ENCODE data around the gene ARRDC1.
"Not testable (repeated sequence)": the region's sequence is repeated elsewhere in the genome, so short reads cannot be mapped to it uniquely, and the experiment has no call there.

Gene ARRDC1

GRCh38 chr9:137613259-137613658 lies 7.8 kb downstream of the ARRDC1 start:
- DNase-seq (ENCODE audit: low read depth in 2 of 2), result no peak

DNA sequence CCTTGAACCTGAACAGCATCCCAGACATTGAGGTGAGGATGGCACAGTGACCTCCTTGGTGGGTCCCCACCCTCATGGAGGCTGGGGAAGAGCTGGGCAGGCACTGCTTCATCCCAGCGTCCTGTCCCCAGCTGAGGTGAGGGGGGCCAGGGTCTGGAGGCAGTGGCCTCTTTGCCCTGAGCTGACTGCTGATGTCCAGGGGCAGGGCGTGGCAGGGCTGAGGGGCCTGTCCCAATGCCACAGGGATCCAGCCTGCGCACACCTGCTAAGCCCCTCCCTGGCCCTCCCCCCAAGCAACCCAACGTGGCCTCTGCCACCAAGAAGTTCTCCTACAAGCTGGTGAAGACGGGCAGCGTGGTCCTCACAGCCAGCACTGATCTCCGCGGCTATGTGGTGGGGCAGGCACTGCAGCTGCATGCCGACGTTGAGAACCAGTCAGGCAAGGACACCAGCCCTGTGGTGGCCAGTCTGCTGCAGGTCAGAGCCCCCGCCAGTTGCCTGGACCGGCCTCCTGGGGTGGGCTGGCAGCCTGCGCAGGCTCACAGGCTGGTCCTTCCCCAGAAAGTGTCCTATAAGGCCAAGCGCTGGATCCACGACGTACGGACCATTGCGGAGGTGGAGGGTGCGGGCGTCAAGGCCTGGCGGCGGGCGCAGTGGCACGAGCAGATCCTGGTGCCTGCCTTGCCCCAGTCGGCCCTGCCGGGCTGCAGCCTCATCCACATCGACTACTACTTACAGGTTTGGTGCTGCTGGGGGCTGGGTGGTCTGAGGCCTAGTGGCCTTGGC lies 8.4 kb downstream of the ARRDC1 start:
- no peak for DNase-seq (ENCODE audit: low read depth in 2 of 2)

GRCh38 chr9:137614631-137615386 lies 9.3 kb downstream of the ARRDC1 start:
- no peak for DNase-seq (ENCODE audit: low read depth in 2 of 2)

- DNase-seq (ENCODE audit: low read depth in 2 of 2), result no peak
These were observed 9.9 kb downstream of the ARRDC1 start for GRCh38 chr9:137615387-137615871.

DNA sequence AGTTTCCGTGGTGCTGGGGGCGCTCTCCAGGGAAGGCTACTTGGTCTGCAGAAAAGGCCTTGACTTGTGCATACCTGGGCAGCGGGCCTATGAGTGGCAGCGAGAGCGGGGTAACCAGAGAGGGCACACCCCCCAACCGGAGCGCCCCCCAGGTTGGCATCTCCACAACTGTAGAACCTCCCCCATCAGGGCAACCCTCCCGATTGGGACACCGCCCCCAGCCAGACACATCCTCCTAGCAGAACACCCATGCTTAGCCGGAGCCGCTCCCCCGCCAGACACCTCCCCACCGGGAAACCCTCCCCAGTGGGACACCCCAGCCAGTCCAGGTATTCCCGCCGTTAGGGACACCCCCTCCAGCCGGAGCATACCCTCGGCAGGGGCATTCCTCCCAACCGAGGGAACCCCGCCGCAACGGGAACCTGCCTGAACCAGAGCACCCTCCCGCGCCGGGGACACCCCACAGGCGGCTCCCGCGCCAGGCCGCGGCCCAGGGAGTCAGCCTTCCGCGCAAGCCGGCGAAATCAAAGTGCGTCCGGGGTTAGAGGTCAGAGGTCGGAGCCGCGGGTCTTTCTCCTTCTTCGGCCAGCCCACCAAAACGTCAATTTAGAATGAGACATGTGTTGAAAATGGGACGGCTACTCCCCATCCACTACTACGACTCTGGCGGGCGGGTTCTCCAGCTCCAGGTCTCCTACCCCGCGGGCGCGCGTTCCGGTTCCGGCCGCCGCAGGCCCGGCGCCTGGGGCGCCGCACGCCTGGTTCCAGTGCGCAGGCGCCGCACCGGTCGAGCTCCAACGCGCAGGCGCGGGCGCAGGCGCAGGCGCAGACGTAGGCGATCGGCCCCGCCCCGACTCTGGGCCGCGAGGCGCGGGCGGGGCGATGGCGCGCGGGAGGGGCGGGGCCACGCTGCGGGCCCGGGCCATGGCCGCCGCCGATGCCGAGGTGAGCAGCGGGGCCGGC lies 12.9 kb downstream of the ARRDC1 start, which contains the start of gene EHMT1:
TSS of gene EHMT1 (plus strand) at position 901 of the 963 bp plus-strand sequence. CDS start at position 925, 24 bp downstream.
- peak; percentile 81 to 87 for DNase-seq (ENCODE audit: low read depth in 2 of 2)

DNA sequence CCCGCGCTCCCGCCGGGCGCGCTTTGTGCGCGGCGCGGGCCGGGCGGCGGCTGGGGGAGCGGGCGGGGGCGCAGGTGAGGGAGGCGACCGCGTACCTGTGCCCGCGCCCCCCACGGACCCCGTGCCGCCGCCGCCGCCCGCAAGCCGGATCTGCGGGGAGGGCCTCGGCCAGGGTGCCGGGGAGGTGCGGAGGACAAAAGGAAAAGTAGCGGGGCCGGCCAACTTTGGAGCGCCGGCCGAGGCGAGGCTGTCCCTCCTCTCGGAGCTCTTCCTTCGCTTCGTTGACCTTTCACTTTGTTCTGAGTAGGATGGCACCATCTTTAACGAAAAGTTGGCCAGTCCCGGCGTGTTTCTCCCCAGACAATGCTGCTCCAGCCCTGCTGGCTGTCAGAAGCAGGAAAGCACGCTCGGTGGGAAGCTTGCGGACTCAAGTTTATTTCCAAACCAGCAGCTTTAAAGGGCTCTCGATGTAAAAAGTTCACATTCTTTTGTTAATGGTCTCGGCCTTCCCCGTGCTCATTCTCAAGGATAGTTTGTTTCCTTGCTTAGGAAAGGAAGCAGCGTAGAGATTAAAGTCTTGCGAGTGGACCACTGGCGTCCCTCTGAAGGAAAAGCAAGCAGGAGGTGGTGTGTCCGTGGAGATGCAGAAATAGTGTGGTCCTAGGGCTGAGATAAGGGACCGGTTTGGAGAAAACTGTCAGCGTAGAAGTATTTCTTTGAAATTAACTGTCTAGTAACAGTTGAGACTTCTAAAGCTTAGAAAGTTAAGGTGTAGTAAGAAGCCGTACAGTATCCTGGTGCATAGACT lies 14.0 kb downstream of the ARRDC1 start:
- DNase-seq (ENCODE audit: low read depth in 2 of 2), result no peak

GRCh38 chr9:137620048-137620405 lies 14.5 kb downstream of the ARRDC1 start:
- DNase-seq (ENCODE audit: low read depth in 2 of 2), result no peak

DNA sequence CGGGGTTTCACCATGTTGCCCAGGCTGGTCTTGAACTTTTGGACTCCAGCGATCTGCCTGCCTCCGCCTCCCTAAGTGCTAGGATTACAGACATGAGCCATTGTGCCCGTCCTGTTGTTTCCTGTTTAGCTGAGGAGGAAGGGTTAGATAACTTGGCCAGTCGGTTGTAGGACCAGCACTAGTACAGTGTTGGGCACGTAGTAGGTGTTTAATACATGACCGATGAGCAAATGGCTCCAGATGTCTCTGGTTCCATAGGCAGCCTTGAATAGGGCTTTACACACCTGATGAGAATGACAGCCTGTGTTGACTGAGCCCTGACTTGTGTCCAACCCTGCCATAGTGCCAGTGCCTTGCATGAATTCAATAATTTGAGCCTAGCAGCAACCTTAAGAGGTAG lies 15.1 kb downstream of the ARRDC1 start:
- no peak for DNase-seq (ENCODE audit: low read depth in 2 of 2)

GRCh38 chr9:137621131-137621757 lies 15.8 kb downstream of the ARRDC1 start:
- no peak for DNase-seq (ENCODE audit: low read depth in 2 of 2)

DNA sequence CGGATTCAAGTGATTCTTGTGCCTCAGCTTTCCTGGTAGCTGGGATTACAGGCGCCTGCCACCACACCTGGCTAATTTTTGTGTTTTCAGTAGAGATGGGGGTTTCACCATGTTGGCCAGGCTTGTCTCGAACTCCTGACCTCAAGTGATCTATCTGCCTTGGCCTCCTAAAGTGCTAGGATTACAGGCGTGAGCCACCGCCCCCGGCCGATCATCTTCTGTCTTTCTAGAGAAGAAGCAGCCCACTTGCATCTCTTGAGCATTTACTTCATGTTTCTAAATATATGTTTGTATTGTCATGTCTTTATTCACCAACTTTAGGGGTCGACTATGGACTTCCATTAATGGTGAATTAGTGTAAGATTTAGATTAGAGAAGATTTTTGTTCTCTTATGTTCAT lies 16.7 kb downstream of the ARRDC1 start:
- DNase-seq (ENCODE audit: low read depth in 2 of 2), result not testable (repeated sequence)

GRCh38 chr9:137626464-137626863 lies 21.0 kb downstream of the ARRDC1 start:
- DNase-seq (ENCODE audit: low read depth in 2 of 2), result no peak

DNA sequence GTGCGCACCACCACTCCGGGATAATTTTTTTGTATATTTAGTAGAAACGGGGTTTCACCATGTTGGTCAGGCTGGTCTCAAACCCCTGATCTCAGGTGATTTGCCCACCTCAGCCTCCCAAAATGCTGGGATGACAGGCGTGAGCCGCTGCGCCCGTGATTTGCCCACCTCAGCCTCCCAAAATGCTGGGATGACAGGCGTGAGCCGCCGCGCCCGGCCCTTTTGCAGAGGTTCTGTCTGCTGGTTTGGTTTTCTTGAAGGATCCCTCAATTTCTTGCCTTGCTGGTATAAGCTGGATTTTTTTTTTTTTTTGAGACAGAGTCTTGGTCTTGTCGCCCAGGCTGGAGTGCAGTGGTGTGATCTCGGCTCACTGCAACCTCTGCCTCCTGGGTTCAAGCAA lies 21.9 kb downstream of the ARRDC1 start:
- not testable (repeated sequence) for DNase-seq (ENCODE audit: low read depth in 2 of 2)

DNA sequence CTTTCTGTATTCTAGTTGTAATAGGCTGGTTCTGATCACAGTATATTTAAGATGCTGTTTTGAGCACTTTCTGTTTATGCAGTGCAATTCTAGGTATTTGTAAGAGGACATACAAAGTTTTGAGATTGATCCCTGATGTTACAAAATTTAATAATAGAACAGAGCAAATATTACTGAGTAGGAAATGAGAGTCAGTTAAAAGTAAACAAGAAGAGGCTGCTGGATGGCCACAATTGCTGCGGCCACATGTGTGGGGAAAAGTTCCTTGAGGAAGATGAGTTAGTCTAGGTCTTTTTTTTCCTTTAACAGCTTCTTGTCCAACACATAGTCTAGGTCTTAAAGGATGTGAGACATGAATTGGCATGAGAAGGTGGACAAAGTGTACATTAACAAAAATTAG lies 24.6 kb downstream of the ARRDC1 start:
- no peak for DNase-seq (ENCODE audit: low read depth in 2 of 2)

DNA sequence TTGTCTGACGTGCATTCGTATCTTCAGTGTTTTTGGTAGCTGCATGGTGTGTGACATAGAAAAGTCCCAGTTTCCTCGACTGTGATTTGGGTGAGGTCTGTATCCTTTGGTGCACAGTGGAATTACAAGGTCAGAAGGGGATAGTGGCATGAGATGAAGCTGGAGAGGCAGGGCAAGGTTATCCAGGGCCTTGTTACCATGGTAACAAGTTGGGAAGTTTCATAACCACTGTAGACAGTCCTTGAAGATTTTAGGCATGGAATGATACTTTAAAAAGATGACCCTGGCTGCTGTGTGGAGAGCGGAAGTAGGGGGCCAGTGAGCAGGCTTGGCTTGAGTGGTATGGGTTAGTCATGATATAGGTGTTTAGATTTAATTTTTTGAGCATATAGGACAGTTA lies 25.2 kb downstream of the ARRDC1 start:
- DNase-seq (ENCODE audit: low read depth in 2 of 2), result no peak

- no peak for DNase-seq (ENCODE audit: low read depth in 2 of 2)
These were observed 26.1 kb downstream of the ARRDC1 start for GRCh38 chr9:137631345-137632229.

DNA sequence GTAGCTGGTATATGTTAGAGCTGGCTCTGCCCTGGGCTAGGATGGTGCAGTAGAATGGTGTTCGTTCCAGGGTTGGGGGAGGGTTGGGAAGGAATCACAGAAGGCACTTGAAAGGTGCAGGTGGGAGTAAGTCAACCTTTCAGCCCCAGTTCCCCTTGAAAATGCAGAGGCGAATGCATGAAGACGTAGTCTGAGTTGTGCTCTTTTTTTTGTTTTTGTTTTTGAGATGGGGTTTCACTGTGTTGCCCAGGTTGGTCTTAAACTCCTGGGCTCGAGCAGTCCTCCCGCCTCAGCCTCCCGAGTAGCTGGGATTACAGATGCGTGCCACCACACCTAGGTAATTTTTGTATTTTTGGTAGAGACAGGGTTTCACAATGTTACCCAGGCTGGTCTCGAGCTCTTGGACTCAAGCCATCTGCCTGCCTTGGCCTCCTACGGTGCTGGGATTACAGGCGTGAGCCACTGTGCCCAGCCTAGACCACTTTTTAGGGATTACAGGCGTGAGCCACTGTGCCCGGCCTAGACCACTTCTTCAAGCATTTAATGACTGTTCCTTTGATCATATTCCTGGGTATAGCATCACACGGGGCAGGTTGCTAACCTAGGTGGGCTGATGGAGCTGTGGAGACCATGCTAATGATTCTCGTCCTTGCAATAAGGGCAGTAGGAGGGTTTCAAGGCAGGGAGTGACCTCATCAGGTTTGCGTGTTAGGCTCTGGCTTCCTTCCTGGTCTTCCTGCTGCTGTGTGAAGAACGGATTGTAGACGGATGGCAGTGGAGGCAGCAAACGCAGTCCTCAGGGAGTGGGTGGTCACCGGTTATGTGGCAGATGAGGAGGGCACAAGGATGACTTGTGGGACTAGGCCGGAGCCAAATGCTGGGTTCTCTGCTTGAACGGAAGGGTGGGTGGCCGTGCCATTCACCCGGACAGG lies 27.0 kb downstream of the ARRDC1 start:
- DNase-seq (ENCODE audit: low read depth in 2 of 2), result no peak

DNA sequence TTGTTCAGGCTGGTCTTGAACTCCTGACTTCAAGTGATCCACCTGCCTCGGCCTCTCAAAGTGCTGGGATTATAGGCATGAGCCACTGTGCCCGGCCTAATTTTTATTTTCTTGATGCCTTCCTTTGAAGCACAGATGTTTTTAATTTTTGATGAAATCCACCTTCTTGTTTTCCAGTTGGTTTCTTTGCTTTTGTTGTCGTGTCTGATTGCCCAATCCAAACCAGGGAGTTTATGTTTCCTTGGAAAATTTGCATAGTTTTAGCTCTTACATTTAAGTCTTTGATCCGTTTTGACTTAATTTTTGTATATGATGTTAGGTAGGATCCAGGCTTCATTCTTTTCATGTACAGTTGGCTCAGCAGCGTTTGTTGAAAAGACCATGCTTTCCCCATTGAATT lies 28.5 kb downstream of the ARRDC1 start:
- no peak for DNase-seq (ENCODE audit: low read depth in 2 of 2)

DNA sequence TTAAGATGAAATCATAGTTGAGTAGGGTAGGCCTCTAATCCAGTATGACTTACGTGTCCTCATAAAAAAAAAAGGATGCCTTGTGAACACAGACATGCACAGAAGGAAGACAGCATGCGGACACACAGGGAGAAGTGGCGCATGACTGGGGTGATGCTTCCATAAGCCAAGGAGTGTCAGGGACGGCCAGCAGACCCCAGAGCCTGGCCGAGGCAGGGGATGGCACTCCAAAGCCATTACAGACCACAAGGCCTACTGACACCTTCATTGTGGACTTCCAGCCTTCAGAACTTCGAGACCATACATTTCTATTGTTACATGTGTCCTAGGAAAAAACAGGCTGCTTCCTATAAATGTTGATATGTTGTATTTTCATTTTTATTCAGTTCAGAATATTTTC lies 33.2 kb downstream of the ARRDC1 start:
- DNase-seq (ENCODE audit: low read depth in 2 of 2), result no peak
